Activated naive CD4-positive, alpha-beta T cell treated with anti-CD3 and anti-CD28 coated beads, Interleukin-2, amount 50 U/mL, for 16 hours (primary cell): Measurements from ENCODE around the gene CCHCR1.
A peak's percentile ranks its signal among the peaks of the same experiment; 100 is the strongest.
"Not testable (repeated sequence)": the region's sequence is repeated elsewhere in the genome, so short reads cannot be mapped to it uniquely, and the experiment has no call there.

Experiments
- DNase-seq: peaks from one replicate; pipeline ENCODE4 v3.0.0-alpha.2; 2020

Gene CCHCR1, protein sequence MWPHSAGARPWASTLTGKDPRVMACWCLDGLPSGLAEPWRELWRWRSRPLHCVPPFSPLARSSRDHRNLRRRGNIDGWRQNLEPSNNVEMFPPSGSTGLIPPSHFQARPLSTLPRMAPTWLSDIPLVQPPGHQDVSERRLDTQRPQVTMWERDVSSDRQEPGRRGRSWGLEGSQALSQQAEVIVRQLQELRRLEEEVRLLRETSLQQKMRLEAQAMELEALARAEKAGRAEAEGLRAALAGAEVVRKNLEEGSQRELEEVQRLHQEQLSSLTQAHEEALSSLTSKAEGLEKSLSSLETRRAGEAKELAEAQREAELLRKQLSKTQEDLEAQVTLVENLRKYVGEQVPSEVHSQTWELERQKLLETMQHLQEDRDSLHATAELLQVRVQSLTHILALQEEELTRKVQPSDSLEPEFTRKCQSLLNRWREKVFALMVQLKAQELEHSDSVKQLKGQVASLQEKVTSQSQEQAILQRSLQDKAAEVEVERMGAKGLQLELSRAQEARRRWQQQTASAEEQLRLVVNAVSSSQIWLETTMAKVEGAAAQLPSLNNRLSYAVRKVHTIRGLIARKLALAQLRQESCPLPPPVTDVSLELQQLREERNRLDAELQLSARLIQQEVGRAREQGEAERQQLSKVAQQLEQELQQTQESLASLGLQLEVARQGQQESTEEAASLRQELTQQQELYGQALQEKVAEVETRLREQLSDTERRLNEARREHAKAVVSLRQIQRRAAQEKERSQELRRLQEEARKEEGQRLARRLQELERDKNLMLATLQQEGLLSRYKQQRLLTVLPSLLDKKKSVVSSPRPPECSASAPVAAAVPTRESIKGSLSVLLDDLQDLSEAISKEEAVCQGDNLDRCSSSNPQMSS

DNA sequence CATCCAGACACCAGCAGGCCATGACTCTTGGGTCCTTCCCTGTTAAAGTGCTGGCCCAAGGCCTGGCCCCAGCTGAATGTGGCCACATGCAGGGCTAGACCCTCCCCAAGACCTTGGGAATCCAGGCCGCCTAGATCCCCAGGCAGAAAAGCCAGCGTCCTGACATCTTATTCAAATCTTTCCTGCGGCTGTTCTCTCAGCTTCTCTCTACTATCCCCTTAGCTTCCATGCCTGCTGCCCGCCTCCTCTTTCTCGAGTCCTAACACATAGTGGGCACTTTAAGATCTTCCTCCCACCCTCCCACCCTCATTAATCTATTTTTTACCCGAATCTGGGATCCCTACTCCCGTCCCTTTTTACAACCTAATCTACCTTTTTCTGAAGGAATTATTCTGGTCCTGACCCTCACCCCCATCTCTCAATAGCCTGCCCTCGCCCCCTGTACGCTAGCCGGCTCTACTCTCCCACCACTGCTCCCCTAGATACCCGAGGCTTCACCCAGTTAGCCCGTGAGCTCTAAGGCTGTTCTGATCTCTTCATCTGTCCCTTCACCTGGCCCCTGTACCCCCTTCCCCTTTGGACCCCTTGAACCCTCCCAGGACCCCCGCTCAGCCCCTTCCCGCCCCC is at the start of gene CCHCR1:
CCHCR1 (minus strand) TSS at position 290 of the 627 bp plus-strand sequence; CDS start at position 88, 202 bp downstream.
- no peak for DNase-seq

- no peak for DNase-seq
These were observed 48.0 kb upstream of the CCHCR1 start for GRCh38 chr6:31205638-31206037.

GRCh38 chr6:31204751-31205145 is 47.1 kb upstream of the CCHCR1 start:
- DNase-seq = no peak

DNA sequence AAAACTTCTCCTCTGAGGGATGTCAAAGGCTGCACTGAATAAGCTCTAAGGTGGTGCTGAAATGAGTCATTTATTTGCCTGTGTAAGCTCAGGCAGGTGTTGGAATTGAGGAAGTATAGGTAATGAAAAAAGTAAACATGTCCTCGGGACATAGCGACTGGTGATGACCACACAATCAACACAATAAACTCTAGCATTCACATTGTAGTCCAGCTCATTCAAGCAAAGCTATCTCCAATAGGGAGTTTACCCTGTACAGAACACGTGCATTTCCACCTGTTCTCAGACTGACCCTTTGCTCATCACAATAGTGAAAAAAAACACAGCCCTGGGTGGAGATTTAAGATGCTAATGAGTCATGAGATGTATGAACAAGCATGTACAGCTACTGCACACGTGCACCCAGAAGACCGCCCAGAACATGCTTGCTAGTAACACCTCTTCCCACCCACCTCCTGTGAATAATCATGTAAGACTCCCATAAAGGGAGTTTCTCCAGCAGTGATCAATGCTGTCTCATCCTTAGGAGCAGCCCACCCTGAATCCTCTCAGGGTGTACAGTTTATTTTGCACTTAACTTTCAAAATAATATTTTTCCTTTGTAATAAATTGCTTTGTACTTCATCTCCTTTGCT is 45.9 kb upstream of the CCHCR1 start:
- DNase-seq = peak; percentile 74

DNA sequence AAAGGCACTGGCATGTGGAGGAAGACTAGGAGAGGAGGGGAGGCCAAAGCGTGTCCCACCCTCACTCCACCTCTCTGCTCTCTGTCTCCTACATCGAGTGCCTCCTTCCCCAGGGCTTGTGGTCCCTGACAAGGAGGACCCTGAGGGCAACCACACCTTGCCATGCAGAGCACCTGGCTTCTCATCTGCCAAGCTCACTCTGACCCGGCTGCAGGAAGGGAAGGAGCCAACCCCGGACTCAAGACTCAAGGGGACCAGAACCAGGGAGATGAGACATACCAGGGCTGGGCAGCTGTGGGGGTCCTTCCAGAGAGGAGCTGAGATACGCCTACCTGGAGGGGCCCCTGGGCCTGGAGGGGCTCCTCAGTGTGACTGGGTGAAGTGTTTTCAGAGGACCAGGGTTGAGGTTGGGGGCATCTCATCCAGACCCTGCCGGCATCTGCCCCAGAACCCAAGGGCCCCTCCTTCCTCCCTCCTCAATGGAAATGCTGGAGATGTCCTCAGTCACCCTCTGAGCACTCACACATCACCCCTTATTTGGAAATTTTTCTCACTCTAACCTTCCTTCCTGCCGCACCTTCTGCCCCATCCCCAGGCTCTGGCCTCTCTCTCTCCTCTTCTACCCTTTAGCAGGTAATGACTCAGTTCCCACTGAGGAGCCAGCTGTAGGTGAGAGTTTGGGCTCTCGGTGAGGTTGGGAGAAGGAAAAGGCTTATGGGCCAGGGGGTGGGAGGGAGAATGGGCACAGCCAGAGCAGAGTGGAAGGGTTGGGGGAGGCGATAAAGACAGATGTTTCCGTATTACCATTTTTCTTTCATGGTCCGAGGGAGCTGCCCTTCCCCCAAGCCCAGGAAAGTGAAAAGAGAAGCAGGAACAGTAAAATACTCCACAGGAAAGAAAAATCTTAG is 44.9 kb upstream of the CCHCR1 start:
- DNase-seq = no peak

- DNase-seq = not testable (repeated sequence)
These were observed 41.5 kb upstream of the CCHCR1 start for GRCh38 chr6:31199105-31199452.

GRCh38 chr6:31197559-31198305 is 40.1 kb upstream of the CCHCR1 start:
- peak; percentile 93 for DNase-seq

GRCh38 chr6:31196251-31197022 is 38.8 kb upstream of the CCHCR1 start:
- DNase-seq = not testable (repeated sequence)

GRCh38 chr6:31195308-31195979 is 37.8 kb upstream of the CCHCR1 start:
- DNase-seq = not testable (repeated sequence)

- no peak for DNase-seq
These were observed 36.6 kb upstream of the CCHCR1 start for GRCh38 chr6:31194061-31194834.

- no peak for DNase-seq
These were observed 35.6 kb upstream of the CCHCR1 start for GRCh38 chr6:31193206-31193605.

DNA sequence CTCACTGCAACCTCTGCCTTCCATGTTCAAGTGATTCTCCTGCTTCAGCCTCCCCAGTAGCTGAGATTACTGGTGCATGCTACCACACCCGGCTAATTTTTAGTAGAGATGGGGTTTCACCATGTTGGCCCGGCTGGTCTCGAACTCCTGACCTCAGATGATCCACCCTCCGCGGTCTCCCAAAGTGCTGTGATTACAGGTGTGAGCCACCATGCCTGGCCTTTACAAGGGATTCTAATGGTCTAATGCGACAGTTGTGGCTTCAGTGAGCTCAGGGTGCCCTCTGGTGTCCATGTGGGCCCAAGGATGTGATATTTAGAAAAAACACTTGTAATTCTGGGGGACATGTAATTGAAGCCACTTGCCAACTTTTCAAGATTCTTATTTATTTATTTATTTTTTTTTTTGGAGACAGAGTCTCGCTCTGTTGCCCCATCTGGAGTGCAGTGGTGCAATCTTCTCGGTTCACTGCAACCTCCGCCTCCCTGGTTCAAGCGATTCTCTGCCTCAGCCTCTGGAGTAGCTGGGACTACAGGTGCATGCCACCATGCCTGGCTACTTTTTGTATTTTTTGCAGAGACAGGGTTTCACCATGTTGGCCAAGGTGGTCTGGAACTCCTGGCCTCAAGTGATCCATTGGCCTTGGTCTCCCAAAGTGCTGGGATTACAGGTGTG is 35.0 kb upstream of the CCHCR1 start:
- DNase-seq = peak; percentile 61

DNA sequence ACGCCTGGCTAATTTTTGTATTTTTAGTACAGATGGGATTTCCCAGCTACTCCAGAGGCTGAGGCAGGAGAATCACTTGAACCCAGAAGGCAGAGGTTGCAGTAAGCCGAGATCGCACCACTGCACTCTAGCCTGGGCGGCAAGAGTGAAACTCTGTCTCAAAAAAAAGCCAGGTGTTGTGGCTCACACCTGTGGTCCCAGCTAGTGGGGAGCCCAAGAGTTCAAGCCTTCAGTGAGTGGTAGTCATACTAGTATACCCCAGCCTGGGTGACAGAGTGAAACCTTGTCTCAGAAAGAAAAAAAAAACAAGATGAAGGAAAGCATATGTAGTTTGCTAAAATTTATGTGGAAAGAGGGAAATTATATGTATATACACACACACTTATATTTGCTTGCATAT is 32.9 kb upstream of the CCHCR1 start:
- DNase-seq = no peak

DNA sequence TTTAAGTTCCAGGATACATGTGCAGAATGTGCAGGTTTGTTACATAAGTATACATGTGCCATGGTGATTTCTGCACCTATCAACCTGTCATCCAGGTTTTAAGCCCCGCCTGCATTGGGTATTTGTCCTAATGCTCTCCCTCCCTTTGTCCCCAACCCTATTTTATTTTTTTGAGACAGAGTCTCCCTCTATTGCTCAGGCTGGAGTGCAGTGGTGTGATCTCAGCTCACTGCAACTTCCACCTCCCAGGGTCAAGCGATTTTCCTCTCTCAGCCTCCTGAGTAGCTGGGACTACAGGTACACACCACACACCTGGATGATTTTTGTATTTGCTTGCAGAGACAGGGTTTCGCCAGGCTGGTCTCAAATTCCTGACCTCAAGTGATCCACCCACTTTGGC is 31.6 kb upstream of the CCHCR1 start:
- not testable (repeated sequence) for DNase-seq

DNA sequence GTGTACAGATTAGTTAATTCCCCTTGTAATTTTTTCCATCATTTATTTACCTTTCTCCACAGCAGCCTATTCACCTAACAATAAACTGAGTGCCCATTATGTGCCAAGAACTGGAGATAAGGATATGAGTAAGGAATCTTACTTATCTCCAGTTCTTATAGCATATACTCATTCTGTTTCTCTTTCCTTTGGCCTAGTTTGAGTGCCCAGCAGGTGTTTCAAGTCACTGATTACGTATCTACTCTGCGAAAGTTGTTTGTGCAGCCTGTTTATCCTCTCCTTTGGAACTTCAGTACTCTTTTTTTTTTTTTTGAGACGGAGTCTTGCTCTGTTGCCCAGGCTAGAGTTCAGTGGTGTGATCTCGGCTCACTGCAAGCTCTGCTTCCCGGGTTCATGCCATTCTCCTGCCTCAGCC is 30.2 kb upstream of the CCHCR1 start:
- DNase-seq = no peak

- no peak for DNase-seq
These were observed 28.6 kb upstream of the CCHCR1 start for GRCh38 chr6:31186052-31186734.

DNA sequence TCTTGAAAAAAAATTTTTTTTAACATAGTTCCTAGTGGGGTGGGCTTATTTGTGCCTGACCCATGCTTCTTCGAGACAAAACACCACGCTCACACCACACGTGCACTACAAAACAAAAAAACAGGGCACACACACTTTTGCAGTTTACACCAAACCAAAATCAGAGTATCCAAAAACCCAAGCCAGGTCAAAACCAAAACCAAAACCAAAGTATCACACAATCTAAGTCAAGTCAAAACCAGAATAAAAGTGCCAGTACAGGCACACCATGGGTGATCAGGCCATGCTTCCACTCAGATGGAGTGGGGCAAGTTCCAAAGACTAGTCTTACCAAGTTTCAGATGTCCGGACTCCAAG is 28.1 kb upstream of the CCHCR1 start:
- not testable (repeated sequence) for DNase-seq

GRCh38 chr6:31183859-31184258 is 26.3 kb upstream of the CCHCR1 start:
- DNase-seq = not testable (repeated sequence)
